Activated naive CD8-positive, alpha-beta T cell (primary cell): Measurements from ENCODE around the gene OR4C15.

ENCODE experiments used
- H3K27ac Mint-ChIP-seq: one replicate; pipeline ENCODE4 v1.8.0; 2021; ENCODE audit warnings: mixed read lengths
- H3K27me3 Mint-ChIP-seq: one replicate; pipeline ENCODE4 v1.8.0; 2021; ENCODE audit warnings: mixed read lengths
- H3K36me3 Mint-ChIP-seq: one replicate; pipeline ENCODE4 v1.8.0; 2021; ENCODE audit warnings: mixed read lengths
- H3K4me1 Mint-ChIP-seq: one replicate; pipeline ENCODE4 v1.8.0; 2021; ENCODE audit warnings: low read depth, mixed read lengths
- H3K4me3 Mint-ChIP-seq: one replicate; pipeline ENCODE4 v1.8.0; 2021; ENCODE audit warnings: mild to moderate bottlenecking, mixed read lengths
- H3K9me3 Mint-ChIP-seq: one replicate; pipeline ENCODE4 v1.8.0; 2021; ENCODE audit warnings: low read depth, mixed read lengths

The OR4C15 gene

DNA sequence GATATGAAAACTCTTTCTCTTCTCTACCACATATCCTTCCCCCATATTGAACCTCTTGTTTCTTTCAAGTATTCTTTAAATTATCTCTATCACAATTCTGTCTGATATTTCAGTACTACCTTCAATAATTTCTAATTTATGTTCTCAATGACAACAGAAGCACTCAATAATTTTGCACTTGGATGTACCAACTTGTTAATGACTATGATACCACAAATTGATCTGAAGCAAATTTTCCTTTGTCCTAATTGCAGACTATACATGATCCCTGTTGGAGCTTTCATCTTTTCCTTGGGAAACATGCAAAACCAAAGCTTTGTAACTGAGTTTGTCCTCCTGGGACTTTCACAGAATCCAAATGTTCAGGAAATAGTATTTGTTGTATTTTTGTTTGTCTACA is at the start of gene OR4C15:
Gene OR4C15, plus strand, starts transcription at position 301 of the 400 bp plus-strand sequence. Its CDS starts 0 bp downstream, at position 301.
- H3K27ac Mint-ChIP-seq = no peak within 1 kb of the TSS
- no peaks in the 10 kb centered on the region for H3K4me1 Mint-ChIP-seq
- no peaks in the 10 kb centered on the region for H3K36me3 Mint-ChIP-seq
- H3K27me3 Mint-ChIP-seq = no peaks in the 10 kb centered on the region
- H3K9me3 Mint-ChIP-seq = peaks cover 26% of the 10 kb centered on the region
- no peak within 1 kb of the TSS for H3K4me3 Mint-ChIP-seq

DNA sequence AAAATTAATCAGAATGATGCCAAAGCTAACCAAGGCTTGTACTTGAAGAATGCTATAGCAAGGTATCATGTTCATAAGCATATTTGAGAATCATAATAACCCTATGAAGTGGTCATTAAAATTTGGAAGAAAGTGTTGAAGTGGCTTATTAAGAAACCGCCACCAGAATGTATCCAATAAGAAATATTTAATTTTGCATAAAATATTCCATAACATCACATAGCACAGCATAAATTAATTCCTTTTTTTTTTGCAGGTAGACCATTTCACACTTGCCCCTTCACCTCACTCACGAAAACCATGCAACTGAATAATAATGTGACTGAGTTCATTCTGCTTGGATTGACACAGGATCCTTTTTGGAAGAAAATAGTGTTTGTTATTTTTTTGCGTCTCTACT is 17.6 kb downstream of the OR4C15 start, which contains the start of gene OR4C16:
Gene OR4C16, plus strand, starts transcription at position 301 of the 400 bp plus-strand sequence. Its CDS starts 0 bp downstream, at position 301.
- peaks cover 13% of the 10 kb centered on the region for H3K9me3 Mint-ChIP-seq
- no peak within 1 kb of the TSS for H3K4me3 Mint-ChIP-seq
- no peaks in the 10 kb centered on the region for H3K27me3 Mint-ChIP-seq
- H3K4me1 Mint-ChIP-seq = no peaks in the 10 kb centered on the region
- peaks cover 2% of the 10 kb centered on the region for H3K36me3 Mint-ChIP-seq
- no peak within 1 kb of the TSS for H3K27ac Mint-ChIP-seq

DNA sequence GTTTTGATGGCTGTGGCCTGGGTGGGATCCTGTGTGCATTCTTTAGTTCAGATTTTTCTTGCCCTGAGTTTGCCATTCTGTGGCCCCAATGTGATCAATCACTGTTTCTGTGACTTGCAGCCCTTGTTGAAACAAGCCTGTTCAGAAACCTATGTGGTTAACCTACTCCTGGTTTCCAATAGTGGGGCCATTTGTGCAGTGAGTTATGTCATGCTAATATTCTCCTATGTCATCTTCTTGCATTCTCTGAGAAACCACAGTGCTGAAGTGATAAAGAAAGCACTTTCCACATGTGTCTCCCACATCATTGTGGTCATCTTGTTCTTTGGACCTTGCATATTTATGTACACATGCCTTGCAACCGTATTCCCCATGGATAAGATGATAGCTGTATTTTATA is 18.3 kb downstream of the OR4C15 start:
- Mint-ChIP-seq H3K27me3 (no peaks in the 10 kb centered on the region), H3K4me3 (no peak overlapping the region), H3K27ac (no peak overlapping the region), H3K36me3 (peaks cover 2% of the 10 kb centered on the region), H3K4me1 (no peaks in the 10 kb centered on the region), H3K9me3 (peaks cover 13% of the 10 kb centered on the region)
